NCI-H1105 (cell line): ENCODE data around the gene CRADD.
"Not testable (repeated sequence)": the region's sequence is repeated elsewhere in the genome, so short reads cannot be mapped to it uniquely, and the experiment has no call there.

Source experiments
- DNase-seq: peaks from one replicate; lab custom pipeline; 2025; lab: John Stamatoyannopoulos, UW

The CRADD gene

GRCh38 chr12:93844164-93844784 is 167.1 kb downstream of the CRADD start:
- no peak for DNase-seq

GRCh38 chr12:93846936-93847516 is 169.9 kb downstream of the CRADD start:
- DNase-seq: no peak

GRCh38 chr12:93847517-93848474 is 170.6 kb downstream of the CRADD start:
- DNase-seq: no peak

GRCh38 chr12:93848523-93849101 is 171.4 kb downstream of the CRADD start:
- DNase-seq: no peak

- DNase-seq: no peak
These were observed 172.8 kb downstream of the CRADD start for GRCh38 chr12:93849946-93850345.

- no peak for DNase-seq
These were observed 173.5 kb downstream of the CRADD start for GRCh38 chr12:93850481-93851256.

GRCh38 chr12:93851257-93851671 is 174.1 kb downstream of the CRADD start:
- no peak for DNase-seq

- DNase-seq: no peak
These were observed 175.0 kb downstream of the CRADD start for GRCh38 chr12:93852173-93852591.

- no peak for DNase-seq
These were observed 176.7 kb downstream of the CRADD start for GRCh38 chr12:93853698-93854478.

GRCh38 chr12:93855261-93855660 is 178.1 kb downstream of the CRADD start:
- DNase-seq: no peak

GRCh38 chr12:93856611-93857010 is 179.4 kb downstream of the CRADD start:
- DNase-seq: no peak

- DNase-seq: no peak
These were observed 180.2 kb downstream of the CRADD start for GRCh38 chr12:93857279-93857938.

- no peak for DNase-seq
These were observed 180.8 kb downstream of the CRADD start for GRCh38 chr12:93857991-93858447.

- no peak for DNase-seq
These were observed 183.6 kb downstream of the CRADD start for GRCh38 chr12:93860668-93861373.

GRCh38 chr12:93862424-93862823 is 185.2 kb downstream of the CRADD start:
- DNase-seq: no peak

GRCh38 chr12:93865751-93866150 is 188.6 kb downstream of the CRADD start:
- no peak for DNase-seq

GRCh38 chr12:93868771-93869170 is 191.6 kb downstream of the CRADD start:
- DNase-seq: no peak

GRCh38 chr12:93870020-93870795 is 193.0 kb downstream of the CRADD start:
- no peak for DNase-seq

- not testable (repeated sequence) for DNase-seq
These were observed 194.4 kb downstream of the CRADD start for GRCh38 chr12:93871566-93871965.
